Activated naive CD8-positive, alpha-beta T cell treated with anti-CD3 and anti-CD28 coated beads, Interleukin-2, amount 50 U/mL, for 16 hours (primary cell): ENCODE measurements around the gene SCAF8.

Experiments
- DNase-seq: peaks from one replicate; pipeline ENCODE4 v3.0.0-alpha.2; 2020; ENCODE audit warnings: low read depth, low spot score

SCAF8 gene

DNA sequence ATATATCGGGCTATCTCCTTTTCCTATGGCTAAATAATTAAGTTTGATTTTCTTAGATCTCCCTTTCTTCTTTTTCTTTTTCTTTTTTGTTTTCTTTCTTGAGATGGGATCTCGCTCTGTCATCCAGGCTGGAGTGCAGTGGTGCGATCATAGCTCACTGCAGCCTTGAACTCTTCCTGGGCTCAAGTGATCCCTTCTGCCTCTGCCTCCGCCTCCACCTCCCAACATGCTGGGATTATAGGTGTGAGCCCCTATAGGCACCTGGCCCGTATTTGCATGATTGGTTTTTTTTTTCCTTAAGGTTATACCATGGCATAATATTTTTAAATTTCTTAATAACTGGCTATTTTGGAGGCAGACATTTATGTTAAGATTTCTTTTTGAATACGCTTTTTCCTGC lies 106.3 kb downstream of the SCAF8 start:
- DNase-seq = no peak

DNA sequence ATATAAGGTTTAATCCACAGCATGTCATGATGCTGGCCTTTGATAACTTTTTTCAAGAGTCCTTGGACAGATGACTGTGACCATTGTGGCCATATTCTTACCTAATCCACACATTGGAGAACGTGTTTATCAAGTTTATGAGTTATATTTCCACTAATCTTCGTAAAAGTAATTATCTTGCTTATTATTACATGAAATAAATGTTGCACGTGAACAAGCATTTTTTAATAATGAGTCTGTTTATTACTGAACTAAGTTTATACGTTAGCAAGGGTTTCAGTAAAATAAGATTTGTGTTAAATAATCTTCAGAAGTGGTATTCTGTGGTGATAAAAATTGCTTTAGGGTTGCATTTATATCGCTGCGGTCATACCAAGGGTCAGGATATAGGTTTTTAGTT lies 107.1 kb downstream of the SCAF8 start:
- no peak for DNase-seq

DNA sequence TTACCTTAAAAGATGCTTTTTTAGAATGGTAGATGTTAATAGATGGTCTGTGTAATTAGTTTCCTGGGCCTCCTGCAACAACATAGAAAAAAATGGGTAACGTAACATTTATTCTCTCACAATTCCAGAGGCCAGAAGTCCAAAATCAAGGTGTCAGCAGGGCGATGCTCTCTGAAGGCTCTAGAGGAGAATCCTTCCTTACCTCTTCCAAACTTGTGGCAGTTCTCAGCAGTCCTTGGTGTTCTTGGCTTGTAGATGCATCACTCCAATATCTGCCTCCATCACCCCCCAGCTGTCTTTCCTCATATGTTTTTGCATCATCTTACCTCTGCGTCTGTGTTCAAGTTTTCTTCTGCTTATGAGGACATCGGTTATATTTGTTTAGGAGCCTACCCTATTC lies 107.9 kb downstream of the SCAF8 start:
- no peak for DNase-seq

GRCh38 chr6:154842833-154843232 lies 109.6 kb downstream of the SCAF8 start:
- DNase-seq = no peak

GRCh38 chr6:154847318-154847717 lies 114.1 kb downstream of the SCAF8 start:
- DNase-seq = no peak

DNA sequence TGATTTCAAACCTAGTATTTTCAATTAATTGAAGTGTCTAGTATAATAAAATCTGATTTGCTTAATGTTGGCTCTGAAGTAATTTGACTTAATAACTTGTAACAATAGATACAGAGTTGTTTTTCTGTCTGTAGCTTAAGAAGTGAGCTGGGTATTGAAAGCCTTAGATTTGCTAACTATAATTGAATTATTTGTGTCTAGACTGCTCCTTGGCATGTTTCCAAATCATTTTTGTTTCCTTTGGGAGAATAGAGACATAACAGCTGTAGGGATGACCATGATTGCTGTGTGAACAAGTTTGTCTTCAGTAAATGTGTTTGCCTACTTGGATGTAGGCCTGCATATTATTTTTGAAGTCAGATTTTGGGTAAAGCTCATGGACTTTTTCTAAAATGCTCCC lies 115.4 kb downstream of the SCAF8 start:
- no peak for DNase-seq

DNA sequence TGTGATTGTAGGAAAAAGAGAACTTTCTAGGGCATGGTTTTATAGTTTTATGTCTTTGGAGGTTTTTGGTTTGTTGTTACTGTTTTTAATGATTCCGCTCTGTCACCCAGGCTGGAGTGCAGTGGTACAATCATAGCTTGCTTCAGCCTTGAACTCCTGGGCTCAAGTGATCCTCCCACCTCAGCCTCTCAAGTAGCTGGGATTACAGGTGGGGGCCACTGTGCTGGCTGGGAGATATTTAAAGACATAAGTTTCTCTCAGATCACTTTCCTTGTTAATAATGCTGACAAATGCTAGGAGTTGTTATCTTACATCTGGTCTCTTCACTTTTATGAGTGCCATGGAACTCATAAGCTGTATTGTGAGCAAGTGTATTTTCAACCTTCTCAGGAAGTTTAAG lies 116.3 kb downstream of the SCAF8 start:
- DNase-seq = no peak

- no peak for DNase-seq
These were observed 119.5 kb downstream of the SCAF8 start for GRCh38 chr6:154852687-154853086.

GRCh38 chr6:154857529-154857928 lies 124.3 kb downstream of the SCAF8 start:
- no peak for DNase-seq

DNA sequence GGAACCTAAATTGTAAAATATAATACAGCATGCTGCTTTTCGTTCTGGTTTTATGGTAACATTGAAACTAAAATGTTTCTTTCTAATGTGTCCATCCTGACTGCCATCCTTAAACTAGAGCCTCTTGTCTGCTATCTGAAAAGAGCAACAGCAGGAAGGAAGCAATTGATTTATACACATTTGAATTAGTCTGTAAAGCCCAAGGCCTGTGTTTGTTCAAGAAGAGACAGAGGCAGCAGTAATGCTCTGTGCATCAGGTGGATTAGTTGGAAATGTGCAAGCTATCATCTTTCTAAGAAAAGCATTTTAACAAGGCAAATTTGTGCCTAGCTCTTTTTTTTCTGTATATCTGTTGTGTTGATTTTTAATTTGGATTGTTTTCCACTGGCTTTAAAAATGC lies 128.6 kb downstream of the SCAF8 start:
- no peak for DNase-seq

- no peak for DNase-seq
These were observed 129.3 kb downstream of the SCAF8 start for GRCh38 chr6:154862536-154862935.

DNA sequence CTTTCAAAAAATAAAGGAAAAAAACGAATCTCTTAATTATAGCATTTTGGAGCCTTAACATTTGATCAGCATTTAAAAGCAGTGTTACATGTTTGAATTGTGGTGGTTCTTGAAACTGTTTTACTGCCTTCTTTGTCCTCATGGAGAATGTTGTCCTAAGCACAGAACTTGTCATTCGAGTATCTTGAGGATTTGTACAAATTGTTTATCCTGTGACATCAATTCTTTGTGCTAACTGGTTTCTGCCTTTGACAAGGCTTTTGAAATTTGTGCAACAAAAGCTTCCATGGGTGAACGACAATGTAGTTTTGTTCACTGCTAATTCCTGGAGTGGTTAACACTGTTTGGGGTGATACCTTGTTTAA lies 130.8 kb downstream of the SCAF8 start:
- no peak for DNase-seq

DNA sequence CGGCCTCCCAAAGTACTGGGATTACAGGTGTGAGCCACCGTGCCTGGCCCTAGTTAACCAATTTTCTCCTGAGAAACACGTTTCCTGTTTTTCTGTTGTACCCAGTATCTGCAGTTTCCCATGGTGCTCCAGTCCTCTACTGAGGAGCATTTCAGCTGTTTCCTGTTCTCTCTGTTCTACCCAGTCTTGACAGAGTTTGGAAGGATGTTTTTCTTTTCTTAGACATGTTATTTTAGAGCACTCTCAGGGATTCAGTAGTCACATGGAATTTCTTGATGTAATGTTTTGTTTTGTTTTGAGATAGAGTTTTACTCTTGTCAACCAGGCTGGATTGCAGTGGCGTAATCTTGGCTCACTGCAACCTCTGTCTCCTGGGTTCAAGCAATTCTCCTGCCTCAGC lies 132.1 kb downstream of the SCAF8 start:
- DNase-seq = no peak

GRCh38 chr6:154868143-154868594 lies 135.0 kb downstream of the SCAF8 start:
- DNase-seq = no peak

DNA sequence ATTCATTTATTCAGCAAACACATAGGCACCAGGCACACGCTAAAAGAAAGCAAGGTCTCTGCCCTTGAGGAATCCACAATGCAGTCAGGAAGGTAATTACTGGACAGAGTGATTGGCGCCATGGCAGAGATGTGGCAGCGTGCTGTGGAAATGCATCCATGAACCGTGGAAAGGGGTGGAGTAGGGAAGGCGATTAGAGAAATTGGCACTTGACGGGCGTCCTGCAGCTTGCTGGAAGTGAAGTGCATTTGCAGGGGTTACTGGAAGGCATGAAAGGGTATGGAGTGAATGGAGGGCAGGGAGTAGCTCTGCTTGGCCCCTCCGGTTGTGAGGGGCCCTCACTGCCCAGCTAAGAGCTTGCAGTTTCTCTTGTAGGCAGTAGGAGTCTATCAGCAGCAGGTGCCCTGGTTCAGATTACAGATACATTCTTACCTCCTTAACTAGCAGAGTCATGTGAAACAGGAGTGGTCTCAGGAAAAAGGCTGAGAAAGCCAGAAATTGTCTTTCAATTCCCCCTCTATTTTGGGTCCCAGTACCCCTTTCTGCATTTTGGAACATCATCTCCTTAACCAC lies 139.4 kb downstream of the SCAF8 start:
- DNase-seq = no peak

DNA sequence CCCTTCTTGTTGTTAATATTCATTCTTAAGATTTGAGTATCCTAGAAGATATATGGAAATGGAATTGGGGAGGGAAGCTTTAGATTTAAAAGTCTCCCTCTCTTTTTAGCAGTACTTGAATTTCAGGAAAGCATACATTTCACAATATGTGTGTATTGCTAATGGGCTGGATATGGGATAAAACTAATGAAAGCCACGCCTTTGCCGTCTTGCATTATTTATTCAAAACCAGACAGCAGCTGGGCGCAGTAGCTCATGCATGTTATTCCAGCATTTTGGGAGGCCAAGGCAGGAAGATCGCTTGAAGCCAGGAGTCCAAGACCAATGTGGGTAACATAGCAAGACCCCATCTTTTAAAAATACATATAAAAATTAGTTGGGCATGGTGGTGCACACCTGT lies 140.3 kb downstream of the SCAF8 start:
- DNase-seq = no peak

GRCh38 chr6:154874773-154875592 lies 141.8 kb downstream of the SCAF8 start:
- DNase-seq = no peak

- no peak for DNase-seq
These were observed 143.5 kb downstream of the SCAF8 start for GRCh38 chr6:154876486-154877280.

- no peak for DNase-seq
These were observed 145.8 kb downstream of the SCAF8 start for GRCh38 chr6:154878871-154879491.

DNA sequence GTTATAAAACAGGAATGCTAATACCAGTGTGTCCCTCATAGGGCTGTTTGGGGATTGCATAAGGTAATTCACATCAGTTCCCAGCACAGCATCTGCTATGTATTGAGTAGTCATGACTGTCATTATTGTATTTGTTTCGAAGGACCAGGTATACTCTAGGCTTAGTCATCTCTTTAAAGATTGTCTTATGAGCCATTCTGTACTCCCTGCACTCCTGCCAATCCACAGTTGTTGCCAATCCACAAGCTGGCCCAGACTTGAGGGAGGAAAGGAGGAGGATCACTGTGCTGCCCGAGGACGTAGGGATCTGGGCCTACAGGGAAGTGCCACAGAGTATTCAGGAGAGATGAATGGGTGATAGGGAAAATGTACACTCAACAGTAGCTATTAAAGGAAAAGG lies 148.9 kb downstream of the SCAF8 start:
- DNase-seq = no peak
